H7 (cell line): ENCODE results near the gene CCDC141. TPM values are rescaled to one million over a fixed set of nuclear protein-coding genes. Genes with fewer than 3 reads are reported as not detected.

ENCODE experiments used
- DNase-seq: peaks from one replicate; pipeline ENCODE4 v3.0.0; 2012
- H3K27me3 ChIP-seq: 2 replicates; pipeline ENCODE4 v1.6.0; 2011; ENCODE audit warnings: mild to moderate bottlenecking, low read length; ENCODE audit not compliant: control insufficient read depth, insufficient read depth
- H3K36me3 ChIP-seq: replicated peaks from 2 replicates; pipeline ENCODE4 v1.5.1; 2011; ENCODE audit warnings: low read length; ENCODE audit not compliant: control insufficient read depth, insufficient read depth
- H3K4me3 ChIP-seq: 2 replicates; pipeline ENCODE4 v1.5.1; 2011; ENCODE audit warnings: low read depth, mild to moderate bottlenecking, control low read depth, low read length, moderate library complexity; ENCODE audit not compliant: insufficient read depth
- total RNA-seq: library from RNA; depleted of rRNA; stranded (reverse); fragments of >200 nt; shearing (Covaris generic); gene quantifications from 2 replicates; pipeline ENCODE4 v1.2.3, GENCODE V29; 2014; rRNA removed

The CCDC141 gene
- total RNA-seq, 1 experiment from 2014 or later: 1.2 TPM

GRCh38 chr2:178807227-178808008 is 242.5 kb downstream of the CCDC141 start, which contains the start of gene TTN:
Gene TTN, minus strand, starts transcription at chr2:178807423. Its CDS starts 2,781 bp downstream, at chr2:178804642.
- Histone ChIP-seq H3K27me3 (no peaks in the 10 kb centered on the region), H3K4me3 (no peak within 1 kb of the TSS), H3K36me3 (no peaks in the 10 kb centered on the region)

GRCh38 chr2:178806543-178806942 is 243.4 kb downstream of the CCDC141 start:
- H3K36me3 ChIP-seq: no peaks in the 10 kb centered on the region
- DNase-seq: no peak

More at GRCh38 chr2:178807227-178808008, 242.5 kb downstream of the CCDC141 start, which contains the start of gene TTN:
- DNase-seq: no peak

GRCh38 chr2:178805457-178805856 is 244.5 kb downstream of the CCDC141 start:
- no peaks in the 10 kb centered on the region for H3K27me3 ChIP-seq
- no peak for DNase-seq
- no peak overlapping the region for H3K4me3 ChIP-seq
- no peaks in the 10 kb centered on the region for H3K36me3 ChIP-seq

More at GRCh38 chr2:178806543-178806942, 243.4 kb downstream of the CCDC141 start:
- H3K27me3 ChIP-seq: no peaks in the 10 kb centered on the region
- no peak overlapping the region for H3K4me3 ChIP-seq

DNA sequence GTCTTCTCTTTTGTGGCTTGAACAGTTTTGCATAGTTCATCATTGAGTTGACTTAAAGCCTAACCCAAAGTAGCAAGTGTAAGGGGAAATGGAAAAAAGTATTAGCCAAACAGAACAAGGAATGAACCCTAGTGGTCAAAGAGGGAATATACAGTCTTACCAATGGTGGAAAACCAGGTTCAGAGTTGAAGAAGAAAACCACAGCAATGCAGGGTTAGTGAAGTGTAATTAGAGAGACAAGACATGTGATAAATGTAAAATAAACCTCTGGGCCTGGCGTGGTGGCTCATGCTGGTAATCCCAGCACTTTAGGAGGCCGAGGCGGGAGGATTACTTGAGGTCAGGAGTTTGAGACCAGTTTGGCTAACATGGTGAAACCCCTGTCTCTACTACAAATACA is 245.1 kb downstream of the CCDC141 start:
- DNase-seq: peak; percentile 27

GRCh38 chr2:178800510-178800909 is 249.4 kb downstream of the CCDC141 start:
- no peaks in the 10 kb centered on the region for H3K36me3 ChIP-seq
- no peak for DNase-seq
- H3K27me3 ChIP-seq: no peaks in the 10 kb centered on the region
- no peak overlapping the region for H3K4me3 ChIP-seq

More for the DNA sequence above, 245.1 kb downstream of the CCDC141 start:
- Histone ChIP-seq H3K27me3 (no peaks in the 10 kb centered on the region), H3K36me3 (no peaks in the 10 kb centered on the region), H3K4me3 (no peak overlapping the region)

DNA sequence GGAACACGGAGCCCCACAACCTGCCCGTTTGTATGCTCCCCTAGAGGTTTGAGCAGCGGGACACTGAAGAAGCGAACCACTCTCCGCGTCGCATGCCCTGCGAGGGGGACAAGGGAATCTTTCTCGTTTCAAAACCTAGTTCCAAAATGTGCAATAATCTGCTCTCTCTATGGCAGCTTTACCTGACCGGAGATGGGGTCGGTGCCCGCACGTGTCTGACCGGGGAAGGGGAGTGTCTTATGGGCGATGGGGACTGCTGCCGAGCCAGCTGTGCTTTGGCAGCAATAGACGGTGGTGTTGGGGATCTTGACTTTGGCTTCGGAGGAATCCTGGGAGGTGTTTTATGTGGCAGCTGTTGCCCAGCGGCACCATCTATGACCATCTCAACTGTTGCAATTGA is 250.6 kb downstream of the CCDC141 start:
- Histone ChIP-seq H3K27me3 (no peaks in the 10 kb centered on the region), H3K36me3 (no peaks in the 10 kb centered on the region), H3K4me3 (no peak overlapping the region)
- no peak for DNase-seq

DNA sequence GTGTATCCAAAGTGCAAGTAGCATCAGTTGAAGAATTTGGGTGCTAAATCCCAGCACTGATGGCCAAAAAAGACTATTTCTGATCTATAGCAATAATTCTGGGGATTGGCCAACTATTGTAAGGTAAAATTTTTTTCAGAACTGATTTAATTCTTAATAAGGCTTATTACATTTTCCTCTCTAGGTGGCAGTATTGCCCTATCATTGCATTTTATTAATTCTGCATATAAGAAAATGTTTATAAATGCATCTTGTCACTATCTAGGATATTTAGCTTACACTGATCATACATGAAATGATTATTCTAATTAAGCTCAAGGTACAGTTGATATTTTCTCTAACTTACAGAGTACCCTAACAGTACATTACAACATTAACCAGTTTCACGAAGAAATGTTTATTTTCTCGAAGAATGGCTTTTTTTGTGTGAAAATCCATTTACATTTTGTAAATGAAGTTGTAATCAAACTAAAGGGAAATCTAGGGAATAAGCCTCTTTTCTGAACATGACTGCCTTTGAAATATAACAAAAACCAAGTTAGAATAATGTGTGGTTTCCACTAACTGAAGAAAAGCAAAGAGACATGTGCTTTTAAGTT is 253.8 kb downstream of the CCDC141 start:
- no peak for DNase-seq
- Histone ChIP-seq H3K27me3 (no peaks in the 10 kb centered on the region), H3K4me3 (no peak overlapping the region), H3K36me3 (no peaks in the 10 kb centered on the region; the same call in 1 of the 2 replicates)

- no peak for DNase-seq
- Histone ChIP-seq H3K4me3 (no peak overlapping the region), H3K36me3 (no peaks in the 10 kb centered on the region), H3K27me3 (no peaks in the 10 kb centered on the region)
These were observed 262.0 kb downstream of the CCDC141 start for GRCh38 chr2:178787934-178788333.

DNA sequence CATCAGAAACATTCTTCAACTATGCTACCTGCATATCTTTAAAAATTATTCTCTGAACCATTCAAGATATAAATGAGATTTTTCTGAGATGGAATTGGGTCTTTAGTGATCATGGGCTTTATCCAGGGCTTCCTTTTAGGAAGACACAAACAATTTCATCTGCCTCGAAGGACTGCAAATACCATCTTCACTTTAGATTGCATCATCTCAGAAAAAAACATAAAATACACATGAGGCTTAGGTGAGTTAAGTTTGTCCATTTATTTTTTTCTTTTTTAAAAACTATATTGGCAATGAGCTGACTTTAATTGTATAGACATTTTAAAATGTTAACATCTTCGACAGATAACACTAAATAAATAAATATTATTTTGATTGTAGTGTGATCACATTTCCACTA is 262.8 kb downstream of the CCDC141 start:
- no peaks in the 10 kb centered on the region for H3K36me3 ChIP-seq
- H3K4me3 ChIP-seq: no peak overlapping the region
- no peak for DNase-seq
- H3K27me3 ChIP-seq: no peaks in the 10 kb centered on the region

DNA sequence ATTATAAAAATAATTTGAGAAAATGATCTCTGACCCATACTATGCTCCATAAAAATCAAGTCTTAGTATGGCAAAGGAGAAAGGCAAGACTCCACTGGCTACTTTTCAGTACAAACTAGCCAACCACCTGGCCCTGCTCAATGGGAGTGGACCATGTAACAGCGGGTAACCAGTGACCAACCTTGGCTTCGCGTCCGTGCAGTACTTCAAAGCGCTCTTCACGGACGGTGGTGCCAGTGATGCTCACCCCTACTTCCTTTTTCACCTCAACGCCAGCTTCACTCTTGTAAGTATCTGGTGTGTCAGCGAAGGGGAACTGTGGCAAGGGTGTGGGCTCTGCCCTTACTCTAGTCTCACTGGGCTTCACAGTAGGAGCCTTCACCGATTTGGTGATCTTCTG is 266.0 kb downstream of the CCDC141 start:
- DNase-seq: no peak
- no peak overlapping the region for H3K4me3 ChIP-seq
- H3K36me3 ChIP-seq: no peaks in the 10 kb centered on the region
- no peaks in the 10 kb centered on the region for H3K27me3 ChIP-seq

DNA sequence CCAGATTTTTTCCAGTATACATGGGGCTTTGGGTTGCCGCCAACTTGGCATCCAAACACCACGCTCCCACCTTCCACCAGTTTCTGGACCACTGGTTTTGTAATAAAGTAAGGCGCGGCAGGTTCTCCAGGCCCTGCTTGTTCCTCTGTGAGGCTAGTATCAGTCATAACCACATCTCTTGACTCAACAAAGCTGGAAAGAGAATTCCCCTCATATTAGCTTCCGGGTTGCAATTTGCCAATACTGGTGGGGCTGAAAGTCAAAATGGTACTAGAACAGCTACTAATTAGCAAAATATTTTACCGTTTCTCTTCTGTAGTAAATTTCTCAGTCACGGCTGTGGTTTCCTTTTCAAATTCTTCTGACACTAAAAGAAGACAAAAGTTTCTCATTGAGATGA is 267.7 kb downstream of the CCDC141 start:
- Histone ChIP-seq H3K27me3 (no peaks in the 10 kb centered on the region), H3K36me3 (no peaks in the 10 kb centered on the region), H3K4me3 (no peak overlapping the region)
- no peak for DNase-seq

Other genes with a start within 250 kb of the CCDC141 start
- gene TTN, start 242.7 kb downstream of the CCDC141 start, total RNA-seq: 0.55 and 0.80 TPM in 2 replicates
- gene SESTD1, start 214.7 kb upstream of the CCDC141 start, total RNA-seq: 16.6 and 17.7 TPM in 2 replicates